ENCODE results near the gene CTSD.

CTSD gene

GRCh38 chr11:1768141-1768469 is 4.4 kb upstream of the CTSD start:
- no peak for DNase-seq

DNA sequence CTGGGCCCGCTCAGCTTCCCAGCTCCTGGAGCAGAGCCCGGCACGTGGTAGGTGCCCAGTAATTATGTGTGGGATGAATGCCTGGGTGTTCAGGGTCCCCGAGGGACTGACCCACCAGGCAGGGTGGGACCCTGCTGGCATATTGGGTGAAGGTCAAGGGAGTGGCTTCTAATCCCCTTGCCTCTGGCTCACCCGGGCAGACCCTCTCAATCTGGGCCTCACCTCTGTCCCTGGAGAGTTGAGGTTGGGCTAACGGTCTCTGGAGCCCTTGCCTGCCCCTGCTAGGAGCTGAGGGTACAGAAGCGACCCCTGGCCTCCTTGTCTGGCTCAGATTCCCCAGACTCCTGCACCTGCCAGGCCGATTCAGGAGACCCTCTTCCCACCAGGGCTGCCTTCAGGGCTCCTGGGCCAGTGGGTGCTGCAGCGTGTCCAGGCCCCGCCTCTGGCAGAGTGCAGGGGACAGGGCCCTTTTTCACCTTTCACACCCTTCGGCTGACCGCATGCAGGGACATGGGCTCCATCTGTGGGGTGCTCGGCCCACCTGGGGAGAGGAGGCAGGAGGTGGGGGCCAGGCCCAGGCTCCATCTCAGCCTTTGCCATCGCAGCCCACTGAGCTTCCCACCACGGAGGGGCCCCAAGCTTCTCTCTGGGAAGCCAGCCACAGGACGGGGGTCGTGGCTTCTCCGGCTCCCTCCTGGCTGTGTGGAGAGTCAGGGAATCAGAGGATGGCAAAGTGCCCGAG is 3.8 kb upstream of the CTSD start:
- DNase-seq = no peak

DNA sequence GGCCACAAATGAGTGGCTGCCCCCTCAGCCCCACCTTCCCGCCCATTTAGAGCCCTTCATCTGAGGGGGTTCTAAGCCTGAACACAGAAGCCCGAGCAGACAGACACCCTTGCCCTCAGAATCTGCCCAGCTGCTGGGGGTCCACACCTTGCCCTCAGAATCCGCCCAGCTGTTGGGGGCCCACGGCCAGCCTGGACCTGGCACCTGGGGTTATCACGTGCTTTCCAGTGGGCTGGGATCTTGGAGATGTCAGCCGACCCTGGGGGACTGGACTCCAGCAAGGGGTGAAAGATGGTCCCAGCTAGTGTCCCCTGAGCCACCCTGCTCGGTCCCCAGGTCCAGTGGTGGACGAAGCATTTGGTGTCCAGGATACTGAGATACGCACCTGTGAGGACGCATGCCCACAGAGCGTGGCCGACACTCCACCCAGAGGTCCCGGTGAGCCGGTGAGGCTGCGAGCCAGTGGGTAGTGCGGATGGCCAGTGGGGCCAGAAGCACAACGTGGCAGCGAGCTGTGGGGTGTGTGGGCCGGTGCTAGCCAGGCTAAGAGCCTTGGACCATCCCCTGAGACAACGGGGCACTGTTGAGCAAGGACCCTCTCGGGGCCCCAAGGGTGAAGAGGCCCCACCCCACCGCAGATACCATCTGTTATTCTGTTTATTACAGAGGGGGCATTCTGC is 3.1 kb upstream of the CTSD start:
- DNase-seq = no peak

DNA sequence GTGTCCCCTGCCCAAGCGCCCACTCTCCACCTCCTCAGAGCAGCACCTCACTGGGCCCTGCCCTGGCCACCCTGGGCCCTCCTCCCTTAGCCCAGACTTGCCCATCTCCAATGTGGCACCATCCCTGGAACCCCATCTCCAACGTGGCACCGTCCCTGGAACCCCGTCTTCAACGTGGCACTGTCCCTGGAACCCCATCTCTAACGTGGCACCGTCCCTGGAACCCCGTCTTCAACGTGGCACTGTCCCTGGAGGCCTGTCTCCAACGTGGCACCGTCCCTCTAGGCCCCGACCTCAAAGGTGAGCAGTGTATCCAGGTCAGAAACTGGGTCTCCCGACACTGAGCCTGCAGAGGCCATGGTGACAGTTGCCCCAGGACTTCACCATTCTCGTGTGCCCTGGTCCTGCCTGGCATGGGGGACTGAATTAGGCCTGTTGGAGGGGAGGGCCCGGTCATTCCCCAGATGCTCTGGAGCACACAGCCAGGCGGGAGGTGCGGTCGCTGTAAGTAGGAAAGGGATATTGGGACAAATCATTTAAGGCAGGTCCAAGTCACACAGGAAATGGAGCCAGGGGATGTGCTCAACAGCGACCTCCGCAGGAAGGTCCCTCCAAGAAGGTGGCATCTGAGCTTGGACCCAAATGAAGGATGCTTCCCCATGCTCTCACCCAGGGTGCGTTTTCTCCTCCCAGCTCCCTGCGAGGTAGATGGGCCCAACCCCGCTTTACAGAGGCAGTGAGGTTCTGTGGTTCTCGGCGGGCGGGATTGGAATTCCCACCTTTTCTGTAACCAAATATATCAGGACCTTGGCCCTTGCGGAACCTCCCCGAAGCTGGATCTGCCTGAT is 2.4 kb upstream of the CTSD start:
- DNase-seq = no peak

DNA sequence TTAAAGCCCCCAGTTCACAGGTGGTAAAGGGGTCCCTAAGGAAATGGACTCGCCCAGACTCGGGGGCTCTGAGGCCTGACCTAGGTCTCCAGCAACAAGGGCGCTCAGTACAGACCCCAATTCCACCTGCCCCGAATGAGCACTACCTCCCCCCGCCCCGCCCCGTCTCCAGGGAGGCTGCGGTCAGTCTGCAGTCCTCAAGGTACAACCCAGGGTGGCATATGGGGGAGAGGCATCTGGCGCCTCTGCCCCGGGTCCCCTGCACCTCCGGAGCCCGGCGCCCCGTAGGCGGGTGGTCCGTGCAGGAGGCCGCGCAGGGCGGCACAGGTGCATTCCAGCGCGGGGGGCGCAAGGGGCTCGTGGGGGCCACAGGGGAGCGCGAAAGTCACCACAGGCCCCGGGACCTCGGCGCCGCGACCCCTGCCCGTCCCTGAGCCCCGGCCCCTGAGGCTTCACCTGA is 361 bp downstream of the CTSD start:
- no peak for DNase-seq

DNA sequence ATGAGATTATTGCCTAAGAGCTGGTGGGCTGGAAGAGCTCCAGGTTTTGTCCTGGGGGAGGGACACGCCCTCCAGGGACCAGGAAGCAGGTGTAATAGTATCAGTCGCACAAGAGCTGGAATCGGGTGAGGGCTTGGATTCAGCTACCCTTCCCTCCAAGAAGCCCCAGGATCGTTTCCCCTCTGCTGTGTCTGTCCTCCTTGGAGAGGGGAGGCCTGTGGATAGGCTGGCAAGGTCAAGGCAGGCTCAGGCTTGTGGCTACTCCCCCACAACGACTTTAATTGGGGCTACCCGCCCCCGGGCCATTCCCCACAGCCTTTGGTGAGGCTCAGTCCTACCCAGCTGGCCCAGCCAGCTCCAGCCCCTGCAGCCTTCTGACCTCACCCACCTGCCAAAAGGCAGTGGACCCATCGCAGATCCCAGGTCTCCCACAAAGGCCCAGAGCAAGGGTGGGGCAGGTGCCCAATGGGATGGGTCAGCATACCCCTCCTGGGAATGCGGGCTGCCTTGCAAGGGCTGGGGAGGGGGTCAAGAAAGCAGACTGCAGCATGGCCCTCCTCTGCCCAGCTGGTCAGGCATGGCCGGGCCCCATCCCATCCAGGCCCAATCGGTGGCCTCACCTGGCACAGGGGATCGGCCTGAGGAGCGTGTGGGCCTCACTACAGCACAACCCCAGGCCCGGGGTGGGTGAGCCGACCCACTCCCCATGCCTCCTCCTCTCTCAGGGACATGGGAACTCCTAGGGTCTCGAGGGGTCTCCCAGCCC is 1.0 kb downstream of the CTSD start:
- DNase-seq = no peak

- no peak for DNase-seq
Measured at GRCh38 chr11:1761857-1762536, 1.7 kb downstream of the CTSD start.

- no peak for DNase-seq
Measured at GRCh38 chr11:1761110-1761856, 2.4 kb downstream of the CTSD start.

- no peak for DNase-seq
Measured at GRCh38 chr11:1760351-1761109, 3.2 kb downstream of the CTSD start.

DNA sequence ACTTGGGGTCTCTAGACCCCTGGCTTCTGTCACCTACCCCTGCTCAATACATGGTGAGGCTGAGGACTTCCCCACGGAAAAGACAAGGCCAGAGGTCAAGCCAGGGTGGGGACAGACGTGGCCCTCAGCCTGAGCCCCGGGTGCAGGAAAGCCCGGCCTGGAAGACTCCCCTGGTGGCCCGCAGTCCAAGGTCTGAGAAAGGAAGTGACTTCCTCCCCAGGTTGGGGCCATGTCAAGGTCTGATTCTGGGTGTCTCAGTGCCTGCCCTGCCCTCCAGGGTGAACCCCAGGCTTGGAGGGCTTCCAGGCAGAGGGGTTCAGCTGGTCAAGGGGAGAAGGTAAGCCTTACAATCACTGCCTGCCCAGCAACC is 3.9 kb downstream of the CTSD start:
- DNase-seq = no peak

GRCh38 chr11:1759151-1759850 is 4.4 kb downstream of the CTSD start:
- no peak for DNase-seq

DNA sequence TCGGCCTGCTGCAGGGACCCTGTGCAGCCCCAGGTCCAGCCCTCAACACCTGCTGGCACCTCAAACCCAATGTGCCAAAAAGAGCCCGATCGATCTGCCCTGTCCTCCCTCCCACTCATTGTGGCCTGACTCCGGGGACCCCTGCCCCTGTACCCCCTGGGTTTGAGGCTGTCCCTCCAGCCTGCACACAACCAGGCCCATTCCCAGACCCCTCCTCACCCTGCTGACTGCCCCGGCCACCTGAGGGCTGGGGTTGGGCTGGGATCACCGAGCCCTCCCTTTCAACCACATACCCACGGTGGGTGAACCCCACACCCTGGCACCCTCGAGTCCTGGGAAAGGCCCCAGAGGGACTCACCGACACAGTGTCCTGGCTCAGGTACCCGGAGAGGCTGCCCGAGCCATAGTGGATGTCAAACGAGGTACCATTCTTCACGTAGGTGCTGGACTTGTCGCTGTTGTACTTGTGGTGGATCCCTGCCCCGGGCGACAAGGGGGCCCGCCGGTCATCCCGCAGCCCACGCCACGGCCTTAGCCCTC is 5.0 kb downstream of the CTSD start:
- no peak for DNase-seq

- DNase-seq = no peak
Measured at GRCh38 chr11:1757861-1758610, 5.7 kb downstream of the CTSD start.

DNA sequence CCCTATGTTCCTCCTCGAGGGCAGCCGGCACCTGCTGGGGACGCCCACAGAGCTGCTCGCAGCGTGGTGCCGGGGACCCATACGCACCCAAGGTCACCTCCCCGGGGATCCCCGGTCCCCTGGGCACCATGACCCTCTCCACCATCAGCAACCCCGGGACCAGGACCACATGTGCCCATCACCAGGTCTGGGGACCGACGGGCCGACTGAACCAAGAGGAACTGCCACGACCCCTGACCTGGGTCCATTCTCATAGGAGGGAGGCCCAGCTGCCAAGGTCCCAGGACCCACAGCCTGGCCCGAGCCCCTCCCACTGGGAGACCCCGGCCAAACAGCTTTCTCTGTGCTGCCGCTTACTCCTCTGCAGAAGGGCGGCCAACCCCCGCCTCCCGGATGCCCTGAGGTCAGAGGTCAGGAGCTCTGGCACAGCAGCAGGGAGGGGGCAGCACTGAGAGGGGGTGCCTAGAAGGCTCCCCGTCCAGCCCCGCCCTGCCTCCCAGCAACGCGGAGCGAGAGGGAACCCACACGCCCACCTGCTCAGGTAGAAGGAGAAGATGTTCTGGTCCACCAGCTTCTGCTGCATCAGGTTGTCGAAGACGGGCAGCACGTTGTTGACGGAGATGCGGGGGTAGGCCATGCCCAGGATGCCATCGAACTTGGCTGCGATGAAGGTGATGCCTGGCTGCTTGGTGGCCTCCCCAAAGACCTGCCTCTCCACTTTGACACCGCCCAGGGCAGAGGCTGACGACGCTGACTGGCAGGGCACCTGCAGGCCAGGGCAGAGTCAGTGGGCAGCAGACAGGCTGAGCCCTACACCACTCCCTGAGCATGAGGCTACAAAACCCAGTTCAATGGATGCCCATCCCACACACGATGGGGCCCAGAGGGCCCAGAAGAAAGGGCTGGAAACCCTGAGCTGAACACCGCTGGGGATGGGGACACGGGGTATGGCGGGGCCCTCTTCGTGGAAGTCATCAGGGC is 6.6 kb downstream of the CTSD start:
- no peak for DNase-seq

- DNase-seq = no peak
Measured at GRCh38 chr11:1755692-1756561, 7.8 kb downstream of the CTSD start.

- DNase-seq = no peak
Measured at GRCh38 chr11:1755344-1755691, 8.4 kb downstream of the CTSD start.

Measured in NCI-H1092 treated with DMSO at 0.1 percent for 48 hours (cell line).